ENCODE data around the gene NPW.

GRCh38 chr16:2063861-2064260, 44.3 kb downstream of the NPW start:
- TF ChIP-seq, protein P1, sequence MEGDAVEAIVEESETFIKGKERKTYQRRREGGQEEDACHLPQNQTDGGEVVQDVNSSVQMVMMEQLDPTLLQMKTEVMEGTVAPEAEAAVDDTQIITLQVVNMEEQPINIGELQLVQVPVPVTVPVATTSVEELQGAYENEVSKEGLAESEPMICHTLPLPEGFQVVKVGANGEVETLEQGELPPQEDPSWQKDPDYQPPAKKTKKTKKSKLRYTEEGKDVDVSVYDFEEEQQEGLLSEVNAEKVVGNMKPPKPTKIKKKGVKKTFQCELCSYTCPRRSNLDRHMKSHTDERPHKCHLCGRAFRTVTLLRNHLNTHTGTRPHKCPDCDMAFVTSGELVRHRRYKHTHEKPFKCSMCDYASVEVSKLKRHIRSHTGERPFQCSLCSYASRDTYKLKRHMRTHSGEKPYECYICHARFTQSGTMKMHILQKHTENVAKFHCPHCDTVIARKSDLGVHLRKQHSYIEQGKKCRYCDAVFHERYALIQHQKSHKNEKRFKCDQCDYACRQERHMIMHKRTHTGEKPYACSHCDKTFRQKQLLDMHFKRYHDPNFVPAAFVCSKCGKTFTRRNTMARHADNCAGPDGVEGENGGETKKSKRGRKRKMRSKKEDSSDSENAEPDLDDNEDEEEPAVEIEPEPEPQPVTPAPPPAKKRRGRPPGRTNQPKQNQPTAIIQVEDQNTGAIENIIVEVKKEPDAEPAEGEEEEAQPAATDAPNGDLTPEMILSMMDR (IDR thresholded peaks at IDR 0.05) = no peak
- TF ChIP-seq POLR2A (IDR thresholded peaks at IDR 0.05) = no peak

All from adrenal gland (tissue), 5 donors.